Measurements from ENCODE around the gene AADAT.
"Not testable (repeated sequence)": the region's sequence is repeated elsewhere in the genome, so short reads cannot be mapped to it uniquely, and the experiment has no call there.

Gene AADAT

GRCh38 chr4:170089668-170090351 lies at the start of gene AADAT:
TSS of gene AADAT (minus strand) at chr4:170089956. CDS start at chr4:170089690, 266 bp downstream.
- FAIRE-seq: no peak

GRCh38 chr4:170138580-170139194 lies 48.9 kb upstream of the AADAT start:
- FAIRE-seq: peak; percentile 95

- no peak for FAIRE-seq
Observed at GRCh38 chr4:170137927-170138326, 48.2 kb upstream of the AADAT start.

- FAIRE-seq: no peak
Observed at GRCh38 chr4:170137466-170137865, 47.7 kb upstream of the AADAT start.

GRCh38 chr4:170134821-170135220 lies 45.1 kb upstream of the AADAT start:
- FAIRE-seq: no peak

GRCh38 chr4:170128219-170128804 lies 38.6 kb upstream of the AADAT start:
- FAIRE-seq: no peak

GRCh38 chr4:170127758-170128157 lies 38.0 kb upstream of the AADAT start:
- FAIRE-seq: no peak

GRCh38 chr4:170124406-170124805 lies 34.6 kb upstream of the AADAT start:
- no peak for FAIRE-seq

- FAIRE-seq: no peak
Observed at GRCh38 chr4:170122252-170122651, 32.5 kb upstream of the AADAT start.

- no peak for FAIRE-seq
Observed at GRCh38 chr4:170114636-170115035, 24.9 kb upstream of the AADAT start.

- FAIRE-seq: not testable (repeated sequence)
Observed at GRCh38 chr4:170114183-170114582, 24.4 kb upstream of the AADAT start.

GRCh38 chr4:170111546-170111945 lies 21.8 kb upstream of the AADAT start:
- FAIRE-seq: no peak

GRCh38 chr4:170111085-170111484 lies 21.3 kb upstream of the AADAT start:
- FAIRE-seq: no peak

GRCh38 chr4:170110285-170110672 lies 20.5 kb upstream of the AADAT start:
- no peak for FAIRE-seq

GRCh38 chr4:170109586-170110284 lies 20.0 kb upstream of the AADAT start:
- FAIRE-seq: no peak

- FAIRE-seq: no peak
Observed at GRCh38 chr4:170106900-170107299, 17.1 kb upstream of the AADAT start.

GRCh38 chr4:170102426-170102825 lies 12.7 kb upstream of the AADAT start:
- FAIRE-seq: no peak

GRCh38 chr4:170098171-170098570 lies 8.4 kb upstream of the AADAT start:
- not testable (repeated sequence) for FAIRE-seq

- no peak for FAIRE-seq
Observed at GRCh38 chr4:170097681-170098080, 7.9 kb upstream of the AADAT start.

GRCh38 chr4:170093973-170094535 lies 4.3 kb upstream of the AADAT start:
- FAIRE-seq: no peak

GRCh38 chr4:170091069-170091696 lies 1.4 kb upstream of the AADAT start:
- no peak for FAIRE-seq

GRCh38 chr4:170090352-170091052 lies 746 bp upstream of the AADAT start:
- peak; percentile 58 for FAIRE-seq
